SJSA1 (cell line): ENCODE data around the gene RPAIN. TPM values are rescaled to one million over a fixed set of nuclear protein-coding genes. Genes with fewer than 3 reads are reported as not detected.

ENCODE experiments used
- DNase-seq, 2 experiments: peaks; one replicate each; pipeline ENCODE4 v3.0.0-alpha.2; 2015 to 2020; ENCODE audit warnings: low spot score in 2 of 2, low read depth in 1 of 2
- H3K27ac ChIP-seq: fragments of 250-450 bp; sonication (Bioruptor Pico); 2 replicates; pipeline ENCODE4 v1.5.1; 2020; ENCODE audit warnings: mild to moderate bottlenecking, moderate library complexity
- H3K27me3 ChIP-seq: fragments of 250-450 bp; sonication (Bioruptor Pico); replicated peaks from 2 replicates; pipeline ENCODE4 v1.5.1; 2020; ENCODE audit warnings: mild to moderate bottlenecking, moderate library complexity
- H3K36me3 ChIP-seq: fragments of 250-450 bp; sonication (Bioruptor Pico); 2 replicates; pipeline ENCODE4 v1.5.1; 2020; ENCODE audit warnings: mild to moderate bottlenecking
- H3K4me1 ChIP-seq: fragments of 250-450 bp; sonication (Bioruptor Pico); replicated peaks from 2 replicates; pipeline ENCODE4 v1.6.1; 2021; ENCODE audit warnings: mild to moderate bottlenecking
- H3K4me3 ChIP-seq: fragments of 250-450 bp; sonication (Bioruptor Pico); 2 replicates; pipeline ENCODE4 v1.5.1; 2020; ENCODE audit warnings: mild to moderate bottlenecking
- H3K9me3 ChIP-seq: fragments of 250-450 bp; sonication (Bioruptor Pico); replicated peaks from 2 replicates; pipeline ENCODE4 v1.5.1; 2020; ENCODE audit warnings: mild to moderate bottlenecking
- total RNA-seq: library from RNA; depleted of rRNA; stranded (reverse); fragments of >200 nt; shearing (Covaris generic); gene quantifications from 2 replicates; pipeline ENCODE4 v1.2.3, GENCODE V29; 2014; rRNA removed

Gene RPAIN
- 44.1 and 83.4 TPM in 2 replicates for total RNA-seq

- Histone ChIP-seq H3K27me3 (no peaks in the 10 kb centered on the region), H3K9me3 (no peaks in the 10 kb centered on the region), H3K4me3 (peak within 1 kb of the TSS; percentile 83), H3K4me1 (peaks cover 14% of the 10 kb centered on the region), H3K27ac (peak within 1 kb of the TSS; percentile 71), H3K36me3 (peaks cover 52% of the 10 kb centered on the region)
- DNase-seq: peak in 1 of 2 experiments; percentile 78
Measured at GRCh38 chr17:5419959-5420653, at the start of gene RPAIN. Gene RPAIN (plus strand): TSS chr17:5420182. CDS start chr17:5420211, 29 bp downstream.

DNA sequence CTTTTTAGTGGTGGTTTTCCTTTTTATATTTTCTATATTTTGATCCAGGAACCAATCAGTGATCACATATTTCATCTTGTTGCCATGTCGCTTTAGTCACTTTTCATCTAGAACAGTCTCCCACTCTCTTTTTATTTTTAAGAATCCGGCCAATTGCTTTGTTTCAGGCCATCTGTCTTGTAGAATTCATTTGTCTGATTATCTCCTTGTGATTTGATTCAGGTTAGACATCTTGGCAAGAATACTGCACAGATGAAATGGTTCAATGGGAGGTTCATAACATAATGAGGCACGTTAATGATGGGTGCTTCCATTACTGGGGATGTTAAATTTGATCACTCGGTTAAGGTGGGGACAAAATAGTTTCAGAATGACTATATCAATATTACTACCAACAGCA is 49.6 kb upstream of the RPAIN start:
- Histone ChIP-seq H3K36me3 (peaks cover 45% of the 10 kb centered on the region), H3K9me3 (no peaks in the 10 kb centered on the region), H3K27me3 (no peaks in the 10 kb centered on the region), H3K27ac (no peak overlapping the region), H3K4me3 (no peak overlapping the region), H3K4me1 (no peaks in the 10 kb centered on the region)
- no peak for DNase-seq

DNA sequence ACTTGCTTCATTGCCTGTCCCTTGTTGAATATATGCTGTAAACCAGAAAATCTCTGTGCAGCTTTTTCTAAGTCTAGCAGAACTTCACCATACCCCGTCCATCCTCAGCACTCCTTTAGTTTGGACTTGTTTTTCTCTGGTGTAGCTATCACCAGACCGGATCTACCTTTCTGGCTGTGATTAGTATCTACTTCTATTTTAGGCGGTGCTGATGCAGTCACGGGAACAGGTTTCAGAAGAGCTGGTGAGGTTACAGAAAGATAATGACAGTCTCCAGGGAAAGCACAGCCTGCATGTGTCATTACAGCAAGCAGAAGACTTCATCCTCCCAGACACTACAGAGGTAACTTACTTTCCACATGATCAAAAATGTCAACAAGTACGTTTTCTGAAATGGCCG is 46.9 kb upstream of the RPAIN start:
- Histone ChIP-seq H3K36me3 (peaks cover 49% of the 10 kb centered on the region), H3K9me3 (no peaks in the 10 kb centered on the region)

GRCh38 chr17:5378566-5379207 is 41.3 kb upstream of the RPAIN start:
- Histone ChIP-seq H3K9me3 (no peaks in the 10 kb centered on the region), H3K27ac (no peak overlapping the region), H3K4me3 (no peak overlapping the region), H3K36me3 (peaks cover 84% of the 10 kb centered on the region), H3K4me1 (no peaks in the 10 kb centered on the region), H3K27me3 (no peaks in the 10 kb centered on the region)
- DNase-seq: no peak

More for the DNA sequence above, 46.9 kb upstream of the RPAIN start:
- Histone ChIP-seq H3K4me3 (no peak overlapping the region), H3K4me1 (no peaks in the 10 kb centered on the region), H3K27me3 (no peaks in the 10 kb centered on the region), H3K27ac (no peak overlapping the region)
- DNase-seq: no peak

DNA sequence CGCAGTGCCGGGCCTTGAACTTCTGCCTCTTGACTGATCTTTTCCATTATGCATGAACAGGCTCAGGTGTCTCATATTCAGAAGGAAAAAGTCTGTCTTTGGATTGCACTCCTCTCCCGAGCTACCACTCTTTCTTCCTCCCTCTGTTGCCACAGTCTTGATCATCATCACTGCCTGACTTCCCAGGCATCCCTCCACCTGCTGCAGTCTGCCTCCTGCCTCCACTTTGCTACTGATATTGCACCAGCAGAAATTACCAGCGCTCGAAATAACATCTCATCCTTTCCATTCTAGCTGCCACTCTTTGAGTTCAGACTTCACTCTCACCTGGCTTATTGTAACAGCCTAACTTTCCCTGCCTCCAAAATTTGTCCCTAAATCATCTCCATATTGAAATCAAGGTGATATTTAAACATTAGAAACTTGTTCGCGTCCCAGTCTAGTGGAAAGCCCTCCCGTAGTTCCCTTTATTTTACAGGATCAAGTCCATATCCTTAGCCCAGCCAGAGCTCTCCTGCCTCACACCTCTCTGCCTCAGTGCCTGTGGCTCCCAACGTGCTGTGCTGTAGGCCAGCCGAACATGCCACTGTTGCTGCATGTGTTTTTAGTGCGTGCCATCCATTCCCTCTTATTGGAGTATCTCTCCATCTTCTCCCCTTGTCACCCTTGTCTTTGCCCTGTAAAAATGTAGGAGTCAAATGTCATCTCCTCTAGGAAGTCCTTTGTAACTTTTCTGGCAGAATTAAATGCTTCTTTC is 40.5 kb upstream of the RPAIN start:
- no peaks in the 10 kb centered on the region for H3K4me1 ChIP-seq
- no peak for DNase-seq
- no peaks in the 10 kb centered on the region for H3K9me3 ChIP-seq
- H3K27me3 ChIP-seq: no peaks in the 10 kb centered on the region
- peaks cover 87% of the 10 kb centered on the region for H3K36me3 ChIP-seq
- no peak overlapping the region for H3K27ac ChIP-seq
- H3K4me3 ChIP-seq: no peak overlapping the region

- Histone ChIP-seq H3K36me3 (peaks cover 93% of the 10 kb centered on the region), H3K4me1 (no peaks in the 10 kb centered on the region), H3K27me3 (no peaks in the 10 kb centered on the region), H3K27ac (no peak overlapping the region), H3K4me3 (no peak overlapping the region), H3K9me3 (no peaks in the 10 kb centered on the region)
- no peak for DNase-seq
Measured at GRCh38 chr17:5380491-5381135, 39.4 kb upstream of the RPAIN start.

GRCh38 chr17:5381542-5381941 is 38.4 kb upstream of the RPAIN start:
- Histone ChIP-seq H3K4me3 (no peak overlapping the region), H3K27me3 (no peaks in the 10 kb centered on the region), H3K36me3 (peaks cover 95% of the 10 kb centered on the region), H3K9me3 (no peaks in the 10 kb centered on the region), H3K4me1 (no peaks in the 10 kb centered on the region), H3K27ac (no peak overlapping the region)
- no peak for DNase-seq

DNA sequence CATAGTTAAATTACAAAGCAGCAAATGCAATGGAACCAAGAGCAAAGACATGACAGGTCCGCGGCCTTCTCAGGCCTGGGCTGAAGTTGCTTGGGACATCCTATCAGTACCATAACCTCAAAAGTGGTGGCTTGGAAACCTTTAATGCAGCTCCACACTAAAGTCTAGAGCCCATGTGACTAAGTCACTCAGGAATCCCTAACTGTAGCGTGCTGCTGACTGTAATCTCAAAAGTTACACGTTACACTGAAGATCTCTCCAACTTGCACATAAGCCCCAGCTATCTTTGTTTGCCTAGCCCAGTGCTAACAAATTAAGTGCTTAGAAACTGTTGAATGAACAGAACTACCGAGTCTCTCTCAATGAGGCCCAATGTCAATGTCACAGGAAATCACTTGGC is 28.3 kb upstream of the RPAIN start:
- DNase-seq: no peak
- no peak overlapping the region for H3K27ac ChIP-seq
- peaks cover 84% of the 10 kb centered on the region for H3K36me3 ChIP-seq
- H3K4me1 ChIP-seq: no peaks in the 10 kb centered on the region
- no peaks in the 10 kb centered on the region for H3K27me3 ChIP-seq
- no peak overlapping the region for H3K4me3 ChIP-seq
- no peaks in the 10 kb centered on the region for H3K9me3 ChIP-seq

DNA sequence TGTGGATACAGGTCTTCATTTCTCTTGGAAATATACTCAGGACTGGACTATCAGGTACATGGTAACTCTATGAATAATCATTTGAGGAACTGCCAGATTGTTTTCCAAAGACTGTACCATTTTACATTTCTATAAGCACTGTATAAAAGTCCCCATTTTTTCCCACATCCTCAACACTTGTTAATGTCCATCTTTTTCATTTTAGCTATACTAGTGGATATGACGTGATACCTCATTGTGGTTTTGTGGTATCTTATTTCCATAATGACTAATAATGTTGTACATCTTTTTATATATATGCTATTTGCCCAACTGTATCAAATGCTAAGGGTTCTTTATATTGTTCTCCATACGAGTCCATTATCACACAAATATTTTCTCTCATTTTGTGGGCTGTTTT is 23.4 kb upstream of the RPAIN start:
- H3K27ac ChIP-seq: no peak overlapping the region
- no peak overlapping the region for H3K4me3 ChIP-seq
- H3K9me3 ChIP-seq: no peaks in the 10 kb centered on the region
- no peaks in the 10 kb centered on the region for H3K4me1 ChIP-seq
- H3K36me3 ChIP-seq: peaks cover 82% of the 10 kb centered on the region
- DNase-seq: no peak
- no peaks in the 10 kb centered on the region for H3K27me3 ChIP-seq

GRCh38 chr17:5399767-5400166 is 20.2 kb upstream of the RPAIN start:
- Histone ChIP-seq H3K36me3 (peaks cover 89% of the 10 kb centered on the region), H3K27me3 (no peaks in the 10 kb centered on the region), H3K9me3 (no peaks in the 10 kb centered on the region), H3K4me3 (no peak overlapping the region), H3K27ac (no peak overlapping the region), H3K4me1 (no peaks in the 10 kb centered on the region)
- no peak for DNase-seq

- Histone ChIP-seq H3K4me1 (no peaks in the 10 kb centered on the region), H3K27ac (no peak overlapping the region), H3K27me3 (no peaks in the 10 kb centered on the region), H3K36me3 (peaks cover 93% of the 10 kb centered on the region), H3K9me3 (no peaks in the 10 kb centered on the region), H3K4me3 (no peak overlapping the region)
- DNase-seq: no peak
Measured at GRCh38 chr17:5405400-5405799, 14.6 kb upstream of the RPAIN start.

DNA sequence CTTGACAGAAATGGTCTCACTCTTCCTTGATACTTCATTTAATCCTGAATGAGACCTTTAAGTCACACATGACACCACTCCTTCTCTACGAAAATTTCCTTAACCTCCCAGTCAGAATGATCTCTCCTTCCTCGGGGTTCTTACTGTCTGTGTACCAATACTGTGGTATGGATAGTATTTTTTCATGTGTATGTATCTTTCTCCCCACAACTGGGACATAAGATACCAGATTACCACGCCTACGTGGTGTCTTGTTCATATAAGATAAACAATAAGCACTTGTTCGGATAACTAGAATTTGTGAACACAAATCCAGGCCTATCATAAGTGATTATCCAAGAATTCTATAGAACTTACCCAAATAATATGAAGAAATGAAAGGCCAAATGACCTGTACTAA is 11.8 kb upstream of the RPAIN start:
- Histone ChIP-seq H3K36me3 (peaks cover 93% of the 10 kb centered on the region), H3K27me3 (no peaks in the 10 kb centered on the region), H3K4me3 (no peak overlapping the region), H3K27ac (no peak overlapping the region), H3K4me1 (peaks cover under 1% of the 10 kb centered on the region), H3K9me3 (no peaks in the 10 kb centered on the region)
- DNase-seq: no peak

DNA sequence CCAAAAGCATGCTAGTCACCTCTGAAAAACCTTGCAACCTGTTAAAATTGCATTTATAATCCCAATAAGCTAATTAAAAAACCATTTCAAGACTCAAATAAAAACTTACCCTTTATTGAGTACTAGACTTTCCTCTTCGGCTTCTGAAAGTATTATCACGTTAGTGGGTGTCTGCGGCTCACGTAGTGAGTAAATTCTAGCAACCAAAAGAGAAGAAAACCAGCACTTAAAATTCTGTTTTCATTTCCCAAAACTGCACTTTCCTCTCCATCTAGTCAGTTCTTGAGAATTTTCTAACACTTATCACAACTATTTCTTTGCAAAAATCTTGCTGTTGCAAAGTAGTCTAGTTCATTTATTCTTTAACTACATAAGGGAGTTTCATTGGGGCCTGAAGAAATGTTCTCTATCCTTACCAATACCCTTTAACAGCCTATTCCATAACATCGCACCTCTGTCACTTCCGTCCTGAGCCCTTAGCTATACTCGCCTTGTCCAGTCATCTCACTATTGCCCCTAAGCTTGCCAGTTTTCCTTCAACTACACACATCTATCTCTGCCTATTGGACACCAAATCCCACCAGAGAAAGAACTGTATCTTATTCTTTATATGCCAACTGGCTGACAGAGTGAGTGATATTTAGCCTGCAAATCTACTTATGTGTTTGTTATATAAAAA is 9.2 kb upstream of the RPAIN start:
- peaks cover 90% of the 10 kb centered on the region for H3K36me3 ChIP-seq
- H3K27ac ChIP-seq: no peak overlapping the region
- H3K4me3 ChIP-seq: no peak overlapping the region
- peaks cover 12% of the 10 kb centered on the region for H3K4me1 ChIP-seq
- DNase-seq: no peak
- H3K27me3 ChIP-seq: no peaks in the 10 kb centered on the region
- H3K9me3 ChIP-seq: no peaks in the 10 kb centered on the region
